Keratinocyte (primary cell): ENCODE results near the gene STX5. TPM values are rescaled to one million over a fixed set of nuclear protein-coding genes. Genes with fewer than 3 reads are reported as not detected.
"Not testable (repeated sequence)": the region's sequence is repeated elsewhere in the genome, so short reads cannot be mapped to it uniquely, and the experiment has no call there.

ENCODE experiments used
- DNase-seq: peaks from one replicate; pipeline ENCODE4 v3.0.0-alpha.2; 2011; ENCODE audit warnings: low read depth, missing footprints, low spot score
- FAIRE-seq: peaks from 2 replicates; lab custom pipeline; 2011; peaks lifted over from hg19 to GRCh38; lab: Jason Lieb, UNC
- H2AFZ ChIP-seq: 2 replicates; pipeline ENCODE4 v1.6.0; 2012; ENCODE audit warnings: low read length, control low read depth, inconsistent platforms; ENCODE audit not compliant: control insufficient read depth
- H3K27ac ChIP-seq: 2 replicates; pipeline ENCODE4 v1.5.1; 2011; ENCODE audit warnings: low read length; ENCODE audit not compliant: control insufficient read depth, insufficient read depth
- H3K27me3 ChIP-seq: 3 replicates; pipeline ENCODE4 v1.6.0; 2011; ENCODE audit warnings: low read length; ENCODE audit not compliant: control insufficient read depth, insufficient read depth; ENCODE audit errors: extremely low read depth
- H3K36me3 ChIP-seq, 2 experiments: 2 replicates in 1 of 2; 3 replicates in 1 of 2; pipeline ENCODE4 v1.5.1; 2011; ENCODE audit warnings: low read length in 2 of 2, mild to moderate bottlenecking in 1 of 2; ENCODE audit not compliant: control insufficient read depth in 2 of 2, insufficient read depth in 2 of 2; ENCODE audit errors: extremely low read depth in 1 of 2
- H3K4me1 ChIP-seq: 3 replicates; pipeline ENCODE4 v1.5.1; 2011; ENCODE audit warnings: low read length; ENCODE audit not compliant: control insufficient read depth, insufficient read depth; ENCODE audit errors: extremely low read depth
- H3K4me2 ChIP-seq: 3 replicates; pipeline ENCODE4 v1.6.0; 2011; ENCODE audit warnings: low read depth, low read length; ENCODE audit not compliant: control insufficient read depth, insufficient read depth; ENCODE audit errors: extremely low read depth
- H3K4me3 ChIP-seq, 3 experiments: fragments of 200-600 bp in 1 of 3; sonication (generic) in 1 of 3; 2 replicates in 2 of 3; 3 replicates in 1 of 3; pipeline ENCODE4 v1.5.1; 2011 to 2016; ENCODE audit warnings: low read length in 3 of 3, mild to moderate bottlenecking in 3 of 3, control low read depth in 2 of 3, inconsistent platforms in 1 of 3, low read depth in 1 of 3, mixed read lengths in 1 of 3, mixed run types in 1 of 3, moderate library complexity in 1 of 3; ENCODE audit not compliant: control insufficient read depth in 2 of 3, insufficient read depth in 2 of 3; ENCODE audit errors: extremely low read depth in 1 of 3
- H3K79me2 ChIP-seq: 2 replicates; pipeline ENCODE4 v1.6.0; 2012; ENCODE audit warnings: low read length; ENCODE audit not compliant: control insufficient read depth, insufficient read depth
- H3K9ac ChIP-seq: 3 replicates; pipeline ENCODE4 v1.6.0; 2011; ENCODE audit warnings: low read length; ENCODE audit not compliant: control insufficient read depth, insufficient read depth; ENCODE audit errors: extremely low read depth
- H3K9me1 ChIP-seq: 3 replicates; pipeline ENCODE4 v1.6.0; 2011; ENCODE audit warnings: low read length; ENCODE audit not compliant: control insufficient read depth, insufficient read depth; ENCODE audit errors: extremely low read depth
- H3K9me3 ChIP-seq: 2 replicates; pipeline ENCODE4 v1.5.1; 2012; ENCODE audit warnings: low read depth, low read length; ENCODE audit not compliant: control insufficient read depth
- H4K20me1 ChIP-seq: 3 replicates; pipeline ENCODE4 v1.6.0; 2011; ENCODE audit warnings: low read length; ENCODE audit not compliant: control insufficient read depth, insufficient read depth; ENCODE audit errors: extremely low read depth
- CTCF ChIP-seq, 3 experiments: IDR thresholded peaks in 1 of 3; conservative IDR thresholded peaks in 1 of 3; optimal IDR thresholded peaks in 1 of 3; 2 replicates in 2 of 3; 3 replicates in 1 of 3; pipeline versions ENCODE3 to v1.5.1; 2011; ENCODE audit warnings: low read length in 3 of 3, mild to moderate bottlenecking in 3 of 3, moderate library complexity in 2 of 3, control low read depth in 1 of 3, inconsistent platforms in 1 of 3; ENCODE audit not compliant: insufficient read depth in 2 of 3; ENCODE audit errors: extremely low read depth in 1 of 3
- EZH2 ChIP-seq: IDR thresholded peaks from one replicate; pipeline ENCODE4 v1.6.1; 2012; ENCODE audit warnings: inconsistent platforms, mild to moderate bottlenecking, low read length, moderate library complexity
- dilution Hi-C: fragments of 300-500 bp; cut with MboI; formaldehyde crosslinking; loops from one replicate; pipeline ENCODE4 v1.7.0; 2020; ENCODE audit warnings: low sequenced_read_pairs; ENCODE audit not compliant: extremely low pct_ligation_motif_present
- polyA plus RNA-seq, 5 experiments: library from polyadenylated mRNA; depleted of rRNA in 3 of 5; stranded (reverse) in 3 of 5; stranded (forward) in 1 of 5; unstranded in 1 of 5; fragments of >200 nt; gene quantifications; 1 replicate in 1 of 5; 2 replicates in 3 of 5; 3 replicates in 1 of 5; pipeline versions ENCODE4 v1.2.1 to v1.2.3, GENCODE V29; 2011 to 2012; ENCODE audit warnings: missing spikeins in 2 of 5, low read depth in 1 of 5, low replicate concordance in 1 of 5

Gene STX5
- polyA plus RNA-seq, 1 donor (not counting 4 experiments of a cell fraction or from before 2014, with no cell fraction given) = 20.4 TPM

GRCh38 chr11:62860835-62861563 lies 29.1 kb upstream of the STX5 start:
- Histone ChIP-seq H3K9me1 (no peaks in the 10 kb centered on the region), H3K4me1 (peaks cover 31% of the 10 kb centered on the region), H3K4me2 (no peak overlapping the region), H3K27me3 (no peaks in the 10 kb centered on the region), H3K4me3 (no peak overlapping the region), H3K9me3 (no peaks in the 10 kb centered on the region), H3K36me3 (no peaks in the 10 kb centered on the region), H3K27ac (no peak overlapping the region), H4K20me1 (no peaks in the 10 kb centered on the region), H3K9ac (no peak overlapping the region), H3K79me2 (peaks cover 18% of the 10 kb centered on the region), H2AFZ (no peak overlapping the region)
- TF ChIP-seq CTCF (optimal IDR thresholded peaks at IDR 0.05 in 1 of 3, IDR thresholded peaks at IDR 0.05 in 1 of 3, conservative IDR thresholded peaks at IDR 0.05 in 1 of 3; ENCODE audit: extremely low read depth in 1 of 3, insufficient read depth in 2 of 3, low read length in 3 of 3) = no peak
- no peak for TF ChIP-seq EZH2
- no peak for DNase-seq
- no peak for FAIRE-seq
- dilution Hi-C loops = no loop called here

GRCh38 chr11:62859281-62859703 lies 27.4 kb upstream of the STX5 start:
- H3K4me1 ChIP-seq = peaks cover 31% of the 10 kb centered on the region
- dilution Hi-C loops, H3K4me3 ChIP-seq, H3K27ac ChIP-seq, DNase-seq, H3K27me3 ChIP-seq, H3K9ac ChIP-seq, H3K4me2 ChIP-seq, H3K9me1 ChIP-seq, FAIRE-seq, H3K9me3 ChIP-seq: not testable (repeated sequence)
- peaks cover 33% of the 10 kb centered on the region for H3K79me2 ChIP-seq
- peak overlapping the region; percentile 15 for H2AFZ ChIP-seq
- H4K20me1 ChIP-seq = peaks cover 12% of the 10 kb centered on the region
- peaks cover 5 to 12% of the 10 kb centered on the region in 2 experiments for H3K36me3 ChIP-seq
